Mesenchymal stem cell (in vitro differentiated cells and primary cell): ENCODE data around the gene IL11RA.
"Not testable (repeated sequence)": the region's sequence is repeated elsewhere in the genome, so short reads cannot be mapped to it uniquely, and the experiment has no call there.

Experiments
- DNase-seq: peaks from one replicate; pipeline ENCODE4 v3.0.0-alpha.2; 2013
- H2AFZ ChIP-seq: one replicate; pipeline ENCODE4 v1.6.1; 2013; ENCODE audit warnings: low read depth, mild to moderate bottlenecking, control low read depth, inconsistent platforms, low read length, moderate library complexity
- H2AK5ac ChIP-seq: 2 replicates; pipeline ENCODE4 v1.6.1; 2013; ENCODE audit warnings: low read length, moderate library complexity, mild to moderate bottlenecking, inconsistent platforms; ENCODE audit not compliant: severe bottlenecking
- H2BK120ac ChIP-seq: one replicate; pipeline ENCODE4 v1.6.1; 2013; ENCODE audit warnings: low read depth, mild to moderate bottlenecking, inconsistent platforms, low read length, moderate library complexity
- H2BK12ac ChIP-seq, 2 experiments: one replicate each; pipeline ENCODE4 v1.6.1; 2013; ENCODE audit warnings: inconsistent platforms in 2 of 2, low read length in 2 of 2, mild to moderate bottlenecking in 2 of 2, moderate library complexity in 2 of 2, control low read depth in 1 of 2
- H2BK15ac ChIP-seq: one replicate; pipeline ENCODE4 v1.6.1; 2013; ENCODE audit warnings: mild to moderate bottlenecking, low read depth, inconsistent platforms; ENCODE audit not compliant: poor library complexity, severe bottlenecking
- H2BK5ac ChIP-seq: 2 replicates; pipeline ENCODE4 v1.6.1; 2013; ENCODE audit warnings: low read depth, mild to moderate bottlenecking, low read length, control low read depth, inconsistent platforms; ENCODE audit not compliant: poor library complexity, severe bottlenecking
- H3K14ac ChIP-seq, 2 experiments: one replicate each; pipeline ENCODE4 v1.6.1; 2013; ENCODE audit warnings: inconsistent platforms in 2 of 2, low read length in 2 of 2, control low read depth in 1 of 2, mild to moderate bottlenecking in 1 of 2, moderate library complexity in 1 of 2
- H3K18ac ChIP-seq, 2 experiments: one replicate each; pipeline ENCODE4 v1.6.1; 2013; ENCODE audit warnings: inconsistent platforms in 2 of 2, low read length in 2 of 2, control low read depth in 1 of 2, low read depth in 1 of 2, mild to moderate bottlenecking in 1 of 2
- H3K23ac ChIP-seq, 2 experiments: one replicate each; pipeline ENCODE4 v1.6.1; 2013; ENCODE audit warnings: inconsistent platforms in 2 of 2, low read length in 2 of 2, mild to moderate bottlenecking in 2 of 2, moderate library complexity in 2 of 2, control low read depth in 1 of 2
- H3K27ac ChIP-seq: 2 replicates; pipeline ENCODE4 v1.5.1; 2013; ENCODE audit warnings: mild to moderate bottlenecking, moderate library complexity, low read length, control low read depth, inconsistent platforms; ENCODE audit not compliant: poor library complexity, severe bottlenecking
- H3K27me3 ChIP-seq, 2 experiments: 2 replicates each; pipeline versions ENCODE4 v1.6.1 to v1.7.0; 2013; ENCODE audit warnings: low read length in 2 of 2, mild to moderate bottlenecking in 2 of 2, moderate library complexity in 2 of 2, control low read depth in 1 of 2, inconsistent platforms in 1 of 2; ENCODE audit not compliant: control insufficient read depth in 1 of 2, insufficient read depth in 1 of 2
- H3K36me3 ChIP-seq, 2 experiments: 2 replicates each; pipeline versions ENCODE4 v1.6.1 to v1.7.0; 2013; ENCODE audit warnings: low read length in 2 of 2, control low read depth in 1 of 2, inconsistent platforms in 1 of 2, low read depth in 1 of 2, mild to moderate bottlenecking in 1 of 2; ENCODE audit not compliant: insufficient read depth in 2 of 2, control insufficient read depth in 1 of 2
- H3K4ac ChIP-seq, 2 experiments: one replicate each; pipeline ENCODE4 v1.6.1; 2013; ENCODE audit warnings: inconsistent platforms in 2 of 2, low read length in 2 of 2, mild to moderate bottlenecking in 2 of 2, moderate library complexity in 2 of 2, control low read depth in 1 of 2, low read depth in 1 of 2
- H3K4me1 ChIP-seq: 2 replicates; pipeline ENCODE4 v1.6.1; 2013; ENCODE audit warnings: low read depth, low read length, control low read depth; ENCODE audit not compliant: control insufficient read depth, insufficient read depth
- H3K4me2 ChIP-seq: 2 replicates; pipeline ENCODE4 v1.6.1; 2013; ENCODE audit warnings: low read length, mild to moderate bottlenecking, inconsistent platforms; ENCODE audit not compliant: poor library complexity, severe bottlenecking
- H3K4me3 ChIP-seq, 2 experiments: 2 replicates each; pipeline versions ENCODE4 v1.5.1 to v1.7.0; 2013; ENCODE audit warnings: low read length in 2 of 2, mild to moderate bottlenecking in 2 of 2, control low read depth in 1 of 2, low read depth in 1 of 2; ENCODE audit not compliant: insufficient read depth in 1 of 2
- H3K79me1 ChIP-seq: replicated peaks from 2 replicates; pipeline ENCODE4 v1.6.1; 2013; ENCODE audit warnings: mild to moderate bottlenecking, control low read depth, low read length, inconsistent platforms; ENCODE audit not compliant: poor library complexity, severe bottlenecking
- H3K9ac ChIP-seq: 2 replicates; pipeline ENCODE4 v1.7.0; 2013; ENCODE audit warnings: mild to moderate bottlenecking, low read length, moderate library complexity
- H3K9me3 ChIP-seq: 2 replicates; pipeline ENCODE4 v1.7.0; 2013; ENCODE audit warnings: mild to moderate bottlenecking, low read length; ENCODE audit not compliant: control insufficient read depth
- H4K8ac ChIP-seq: one replicate; pipeline ENCODE4 v1.6.1; 2013; ENCODE audit warnings: inconsistent platforms, mild to moderate bottlenecking, low read length, moderate library complexity
- H4K91ac ChIP-seq: one replicate; pipeline ENCODE4 v1.6.1; 2013; ENCODE audit warnings: mild to moderate bottlenecking, low read length, inconsistent platforms
- WGBS: methylation state at CpG from one replicate; pipeline ENCODE4 v1.1.7; 2013; ENCODE audit warnings: mixed read lengths; 5-methylcytosine and 5-hydroxymethylcytosine counted together

IL11RA gene

DNA sequence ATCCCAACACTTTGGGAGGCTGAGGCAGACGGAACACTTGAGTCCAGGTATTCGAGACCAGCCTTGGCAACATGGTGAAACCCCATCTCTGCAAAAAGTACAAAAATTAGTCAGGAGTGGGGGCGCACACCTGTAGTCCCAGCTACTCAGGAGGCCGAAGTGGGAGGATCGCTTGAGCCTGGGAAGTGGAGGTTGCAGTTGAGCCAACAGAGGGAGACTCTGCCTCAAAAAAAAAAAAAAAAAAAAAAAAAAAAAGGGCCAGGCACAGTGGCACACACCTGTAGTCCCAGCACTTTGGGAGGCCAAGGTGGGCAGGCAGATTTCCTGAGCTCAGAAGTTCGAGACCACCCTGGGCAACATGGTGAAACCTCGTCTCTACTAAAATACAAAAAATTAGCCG lies 12.7 kb upstream of the IL11RA start:
- H3K4me3 ChIP-seq, H2BK5ac ChIP-seq, H3K14ac ChIP-seq, H2BK15ac ChIP-seq, H2AK5ac ChIP-seq, H3K9ac ChIP-seq, H2BK12ac ChIP-seq, H3K9me3 ChIP-seq, H4K91ac ChIP-seq, H3K4ac ChIP-seq, H3K23ac ChIP-seq, H3K4me2 ChIP-seq, DNase-seq, H4K8ac ChIP-seq, H3K18ac ChIP-seq, H2AFZ ChIP-seq, H2BK120ac ChIP-seq, H3K27me3 ChIP-seq, H3K27ac ChIP-seq: not testable (repeated sequence)
- Histone ChIP-seq H3K36me3 (peaks cover 11 to 13% of the 10 kb centered on the region in 2 experiments), H3K79me1 (peaks cover 22% of the 10 kb centered on the region), H3K4me1 (peaks cover 19% of the 10 kb centered on the region)
- 83% methylated on average over 8 of the region's 8 CpGs for WGBS

DNA sequence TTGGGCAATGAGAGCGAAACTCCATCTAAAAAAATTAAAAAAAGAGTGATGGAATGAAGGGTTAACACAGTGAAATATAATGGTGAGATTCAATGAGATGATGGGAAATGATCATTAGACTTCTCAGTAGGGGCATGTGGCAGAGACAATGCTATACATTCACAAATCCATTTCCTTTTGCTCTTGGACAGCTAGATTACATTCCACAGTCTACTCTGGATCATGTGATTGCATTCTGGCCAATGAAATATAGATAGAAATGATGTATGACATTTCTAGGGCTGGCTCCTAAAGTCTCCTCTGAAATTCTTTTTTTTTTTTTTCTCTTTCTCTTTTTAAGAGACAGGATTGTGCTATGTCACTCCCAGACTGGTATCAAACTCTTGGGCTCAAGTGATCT lies 9.3 kb upstream of the IL11RA start:
- no peak overlapping the region for H3K9ac ChIP-seq
- H2BK15ac ChIP-seq, result no peak overlapping the region
- no peaks in the 10 kb centered on the region for H3K36me3 ChIP-seq
- no peak overlapping the region for H2AFZ ChIP-seq
- H4K91ac ChIP-seq, result no peak overlapping the region
- DNase-seq, result no peak
- H3K4me2 ChIP-seq, result no peak overlapping the region
- peaks cover 3% of the 10 kb centered on the region for H3K79me1 ChIP-seq
- H4K8ac ChIP-seq, result no peak overlapping the region
- no peaks in the 10 kb centered on the region for H3K9me3 ChIP-seq
- no peak overlapping the region for H2BK12ac ChIP-seq
- H3K23ac ChIP-seq, result no peak overlapping the region
- no peak overlapping the region for H2BK120ac ChIP-seq
- no peak overlapping the region for H3K18ac ChIP-seq
- WGBS, result 89% methylated on average over 1 of the region's 1 CpG
- no peaks in the 10 kb centered on the region for H3K27me3 ChIP-seq
- H2AK5ac ChIP-seq, result no peak overlapping the region
- H3K4ac ChIP-seq, result no peak overlapping the region
- no peak overlapping the region for H2BK5ac ChIP-seq
- H3K4me3 ChIP-seq, result no peak overlapping the region
- H3K14ac ChIP-seq, result no peak overlapping the region
- H3K27ac ChIP-seq, result no peak overlapping the region
- H3K4me1 ChIP-seq, result peaks cover 14% of the 10 kb centered on the region

DNA sequence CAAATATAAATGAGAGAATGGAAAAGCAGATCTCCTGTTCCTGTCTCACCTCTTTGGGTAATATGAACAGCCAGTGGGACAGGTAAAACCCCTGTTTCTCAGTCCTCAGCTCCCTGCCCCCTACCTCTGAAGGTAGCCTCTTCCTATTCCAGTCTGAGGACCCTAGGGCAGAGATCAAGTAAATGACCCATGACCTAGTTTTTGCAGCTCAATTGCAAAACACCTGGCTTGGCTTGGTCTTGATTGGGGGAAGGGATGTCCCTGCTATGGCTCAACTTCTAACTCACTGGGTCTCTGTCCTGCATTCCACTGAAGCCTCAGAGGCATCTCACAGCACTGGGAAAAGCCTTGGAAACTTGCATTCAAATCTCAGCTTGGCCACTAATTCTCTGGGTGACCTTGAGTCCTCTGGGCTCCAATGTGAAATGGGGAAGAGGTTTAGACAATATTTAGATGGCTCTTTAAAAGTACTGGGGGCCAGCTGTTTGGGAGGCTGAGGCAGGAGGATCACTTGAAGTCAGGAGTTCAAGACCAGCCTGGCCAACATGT lies 7.1 kb upstream of the IL11RA start:
- H2BK120ac ChIP-seq, result no peak overlapping the region
- no peak overlapping the region for H2AK5ac ChIP-seq
- H3K36me3 ChIP-seq, result peaks cover 17 to 19% of the 10 kb centered on the region in 2 experiments
- no peak overlapping the region for H3K9ac ChIP-seq
- no peak overlapping the region for H3K18ac ChIP-seq
- H2AFZ ChIP-seq, result no peak overlapping the region
- peaks cover 21% of the 10 kb centered on the region for H3K79me1 ChIP-seq
- peaks cover 17% of the 10 kb centered on the region for H3K4me1 ChIP-seq
- H3K4ac ChIP-seq, result no peak overlapping the region
- H3K14ac ChIP-seq, result no peak overlapping the region
- no peak overlapping the region for H2BK15ac ChIP-seq
- DNase-seq, result no peak
- H3K9me3 ChIP-seq, result no peaks in the 10 kb centered on the region
- H4K91ac ChIP-seq, result no peak overlapping the region
- H2BK5ac ChIP-seq, result no peak overlapping the region
- no peak overlapping the region for H3K27ac ChIP-seq
- H3K4me3 ChIP-seq, result no peak overlapping the region
- H3K27me3 ChIP-seq, result no peaks in the 10 kb centered on the region
- no peak overlapping the region for H3K23ac ChIP-seq
- no peak overlapping the region for H3K4me2 ChIP-seq
- no peak overlapping the region for H4K8ac ChIP-seq
- no peak overlapping the region for H2BK12ac ChIP-seq

DNA sequence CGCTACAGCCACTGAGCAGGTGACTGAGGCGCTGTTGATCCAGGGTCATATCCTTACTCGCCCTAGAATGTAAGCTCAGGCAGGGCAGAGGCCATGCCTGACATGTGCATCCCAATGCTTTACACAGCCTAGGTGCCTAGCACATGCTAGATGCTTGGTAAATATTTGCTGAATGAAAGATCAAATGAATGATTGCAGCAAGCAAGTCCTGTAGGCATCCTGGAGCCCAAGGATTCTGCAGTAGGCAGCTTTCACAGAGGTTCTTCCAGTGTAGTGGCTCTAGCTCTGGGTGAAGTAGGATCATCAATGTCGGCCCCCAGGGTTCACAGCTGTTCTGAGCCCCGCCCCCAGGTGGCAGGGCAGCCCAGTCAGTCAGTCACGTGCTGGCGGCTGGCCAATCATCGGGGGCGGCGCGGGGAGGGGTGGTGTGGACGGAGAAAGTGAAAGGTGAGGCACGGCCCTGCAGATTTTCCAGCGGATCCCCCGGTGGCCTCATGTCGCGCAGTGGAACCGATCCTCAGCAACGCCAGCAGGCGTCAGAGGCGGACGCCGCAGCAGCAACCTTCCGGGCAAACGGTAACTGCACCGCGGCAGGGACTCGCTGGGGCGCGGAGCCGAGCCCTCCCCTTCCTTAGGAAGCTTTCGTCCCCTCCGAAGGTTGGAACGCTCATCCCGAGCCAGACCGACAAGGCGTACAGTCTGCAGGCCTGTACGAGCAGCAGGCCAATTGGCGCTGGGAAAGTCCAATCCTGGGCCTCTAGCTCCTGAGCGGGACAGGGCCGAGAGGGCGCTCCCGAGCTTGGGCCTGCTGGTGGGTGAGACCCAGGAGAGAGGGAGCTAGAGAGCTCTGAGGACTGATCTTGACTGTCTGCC lies 5.5 kb upstream of the IL11RA start, which contains the start of gene GALT:
Gene GALT, plus strand, starts transcription at position 465 of the 873 bp plus-strand sequence. Its CDS starts 30 bp downstream, at position 495.
- Histone ChIP-seq H3K79me1 (peaks cover 26% of the 10 kb centered on the region), H2BK15ac (peak within 1 kb of the TSS; percentile 49), H2AK5ac (peak within 1 kb of the TSS; percentile 43), H3K36me3 (peaks cover 27 to 28% of the 10 kb centered on the region in 2 experiments), H3K23ac (peak within 1 kb of the TSS in 1 of 2 experiments; percentile 98), H3K4me3 (peak within 1 kb of the TSS; percentile 80 to 86), H2BK12ac (peak within 1 kb of the TSS; percentile 85 to 87), H4K8ac (peak within 1 kb of the TSS; percentile 71), H4K91ac (peak within 1 kb of the TSS; percentile 83), H3K14ac (peak within 1 kb of the TSS in 1 of 2 experiments; percentile 95), H3K18ac (peak within 1 kb of the TSS; percentile 90 to 97), H3K4me2 (peak within 1 kb of the TSS; percentile 88), H2BK120ac (peak within 1 kb of the TSS; percentile 21), H3K4me1 (peaks cover 26% of the 10 kb centered on the region), H3K27me3 (no peaks in the 10 kb centered on the region), H3K27ac (peak within 1 kb of the TSS; percentile 75), H2AFZ (peak within 1 kb of the TSS; percentile 67), H2BK5ac (peak within 1 kb of the TSS; percentile 12), H3K9ac (peak within 1 kb of the TSS; percentile 91), H3K9me3 (no peaks in the 10 kb centered on the region), H3K4ac (peak within 1 kb of the TSS; percentile 25 to 81)
- DNase-seq, result peak; percentile 90
- 6% methylated on average over 43 of the region's 43 CpGs for WGBS
